SK-N-MC (cell line): ENCODE data around the gene VWA3A.

Source experiments
- EZH2 ChIP-seq: fragments of 200-600 bp; sonication (generic); IDR thresholded peaks from one replicate; pipeline ENCODE4 v1.6.1; 2017; ENCODE audit warnings: antibody characterized with exemption
- POLR2AphosphoS5 ChIP-seq: IDR thresholded peaks from 2 replicates; pipeline ENCODE4 v1.6.1; 2012; ENCODE audit warnings: mild to moderate bottlenecking, low read depth, low read length, borderline replicate concordance

- TF ChIP-seq POLR2AphosphoS5 (no peak), EZH2 (no peak)
Measured at GRCh38 chr16:22193063-22193411, 100.7 kb downstream of the VWA3A start.
